Measurements from ENCODE around the gene IL5. TPM values are rescaled to one million over a fixed set of nuclear protein-coding genes. Genes with fewer than 3 reads are reported as not detected.

IL5 gene
- total RNA-seq, 1 donor from 2014 or later, result not detected

- Mint-ChIP-seq H3K9me3 (ENCODE audit: unreplicated experiment) (peaks cover 6% of the 10 kb centered on the region), H3K4me1 (ENCODE audit: low read depth, unreplicated experiment) (peaks cover 25% of the 10 kb centered on the region), H3K27me3 (ENCODE audit: unreplicated experiment) (peaks cover 2% of the 10 kb centered on the region), H3K4me3 (ENCODE audit: unreplicated experiment) (no peak overlapping the region), H3K36me3 (ENCODE audit: unreplicated experiment) (no peaks in the 10 kb centered on the region), H3K27ac (ENCODE audit: unreplicated experiment) (no peak overlapping the region)
- DNase-seq, result no peak
- TF ChIP-seq CTCF (IDR thresholded peaks at IDR 0.05; ENCODE audit: partially characterized antibody, unreplicated experiment), result no peak
Observed at GRCh38 chr5:132530946-132531345, 12.4 kb downstream of the IL5 start.

GRCh38 chr5:132528866-132529634 is 14.3 kb downstream of the IL5 start:
- Mint-ChIP-seq H3K4me3 (ENCODE audit: unreplicated experiment) (no peak overlapping the region), H3K9me3 (ENCODE audit: unreplicated experiment) (peaks cover 10% of the 10 kb centered on the region), H3K27me3 (ENCODE audit: unreplicated experiment) (peaks cover 5% of the 10 kb centered on the region), H3K36me3 (ENCODE audit: unreplicated experiment) (no peaks in the 10 kb centered on the region), H3K4me1 (ENCODE audit: low read depth, unreplicated experiment) (peaks cover 25% of the 10 kb centered on the region), H3K27ac (ENCODE audit: unreplicated experiment) (peak overlapping the region; percentile 60)
- no peak for TF ChIP-seq CTCF (IDR thresholded peaks at IDR 0.05; ENCODE audit: partially characterized antibody, unreplicated experiment)
- DNase-seq, result no peak

- Mint-ChIP-seq H3K9me3 (ENCODE audit: unreplicated experiment) (peaks cover 10% of the 10 kb centered on the region), H3K4me3 (ENCODE audit: unreplicated experiment) (peak overlapping the region; percentile 79), H3K4me1 (ENCODE audit: low read depth, unreplicated experiment) (peaks cover 25% of the 10 kb centered on the region), H3K27me3 (ENCODE audit: unreplicated experiment) (peaks cover 5% of the 10 kb centered on the region), H3K27ac (ENCODE audit: unreplicated experiment) (peak overlapping the region; percentile 72), H3K36me3 (ENCODE audit: unreplicated experiment) (no peaks in the 10 kb centered on the region)
- DNase-seq, result no peak
- TF ChIP-seq CTCF (IDR thresholded peaks at IDR 0.05; ENCODE audit: partially characterized antibody, unreplicated experiment), result no peak
Observed at GRCh38 chr5:132528021-132528420, 15.3 kb downstream of the IL5 start.

- no peaks in the 10 kb centered on the region for H3K36me3 Mint-ChIP-seq (ENCODE audit: unreplicated experiment)
- peak; percentile 42 for TF ChIP-seq CTCF (IDR thresholded peaks at IDR 0.05; ENCODE audit: partially characterized antibody, unreplicated experiment)
- peaks cover 10% of the 10 kb centered on the region for H3K9me3 Mint-ChIP-seq (ENCODE audit: unreplicated experiment)
- H3K4me3 Mint-ChIP-seq (ENCODE audit: unreplicated experiment), result peak overlapping the region; percentile 47
- peaks cover 5% of the 10 kb centered on the region for H3K27me3 Mint-ChIP-seq (ENCODE audit: unreplicated experiment)
- no peak for DNase-seq
- H3K27ac Mint-ChIP-seq (ENCODE audit: unreplicated experiment), result no peak overlapping the region
- H3K4me1 Mint-ChIP-seq (ENCODE audit: low read depth, unreplicated experiment), result peaks cover 25% of the 10 kb centered on the region
Observed at GRCh38 chr5:132526974-132527564, 16.3 kb downstream of the IL5 start.
